Activated CD8-positive, alpha-beta T cell treated with anti-CD3 and anti-CD28 coated beads, Interleukin-2, amount 10 ng/mL, durations not matched to agents 7 days and 5 days (primary cell): Measurements from ENCODE around the gene IPO5. TPM values are rescaled to one million over a fixed set of nuclear protein-coding genes. Genes with fewer than 3 reads are reported as not detected.
"Not testable (repeated sequence)": the region's sequence is repeated elsewhere in the genome, so short reads cannot be mapped to it uniquely, and the experiment has no call there.

Source experiments
- ATAC-seq: fragments of 150-1000 bp; cut with Tn5 transposase; one replicate; pipeline ENCODE4 v1.10.0; 2021; ENCODE audit warnings: moderate library complexity
- CTCF ChIA-PET: fragments of 350-600 bp; sonication (Branson Sonifier 250); formaldehyde crosslinking; loops from one replicate; lab custom pipeline; 2021; ENCODE audit warnings: antibody characterized with exemption; lab: Charles Lee
- POLR2A ChIA-PET: fragments of 350-600 bp; sonication (Branson Sonifier 250); formaldehyde crosslinking; loops from one replicate; lab custom pipeline; 2021; ENCODE audit warnings: antibody characterized with exemption; lab: Charles Lee
- DNase-seq: peaks from one replicate; pipeline ENCODE4 v3.0.0-alpha.2; 2020
- H3K27ac Mint-ChIP-seq: one replicate; pipeline ENCODE4 v1.8.0; 2021; ENCODE audit warnings: mild to moderate bottlenecking, mixed read lengths
- H3K27me3 Mint-ChIP-seq: one replicate; pipeline ENCODE4 v1.8.0; 2021; ENCODE audit warnings: low read depth, mixed read lengths
- H3K36me3 Mint-ChIP-seq: one replicate; pipeline ENCODE4 v1.8.0; 2021; ENCODE audit warnings: low read depth, mixed read lengths
- H3K4me1 Mint-ChIP-seq: one replicate; pipeline ENCODE4 v1.8.0; 2021; ENCODE audit warnings: low read depth, mixed read lengths
- H3K4me3 Mint-ChIP-seq: one replicate; pipeline ENCODE4 v1.8.0; 2021; ENCODE audit warnings: mild to moderate bottlenecking, mixed read lengths
- H3K9me3 Mint-ChIP-seq: one replicate; pipeline ENCODE4 v1.8.0; 2022; ENCODE audit warnings: mixed read lengths; ENCODE audit not compliant: insufficient read depth
- total RNA-seq, 2 experiments: library from RNA; stranded (reverse); gene quantifications; one replicate each; pipeline ENCODE4 v1.2.3, GENCODE V29; 2021

Gene IPO5
- total RNA-seq, 2 experiments from 2014 or later: 115 to 119 TPM

- H3K36me3 Mint-ChIP-seq: no peaks in the 10 kb centered on the region
- H3K9me3 Mint-ChIP-seq: no peaks in the 10 kb centered on the region
- H3K27ac Mint-ChIP-seq: no peak overlapping the region
- no peak for ATAC-seq
- POLR2A ChIA-PET: no interaction called here
- DNase-seq: no peak
- H3K27me3 Mint-ChIP-seq: peaks cover 14% of the 10 kb centered on the region
- H3K4me1 Mint-ChIP-seq: no peaks in the 10 kb centered on the region
- H3K4me3 Mint-ChIP-seq: no peak overlapping the region
- CTCF ChIA-PET: no interaction called here
These were observed 18.9 kb upstream of the IPO5 start for GRCh38 chr13:97934590-97934989.

GRCh38 chr13:97935071-97935470 lies 18.4 kb upstream of the IPO5 start:
- H3K4me1 Mint-ChIP-seq: no peaks in the 10 kb centered on the region
- H3K9me3 Mint-ChIP-seq: no peaks in the 10 kb centered on the region
- CTCF ChIA-PET: no interaction called here
- no peak for DNase-seq
- POLR2A ChIA-PET: no interaction called here
- H3K27me3 Mint-ChIP-seq: peaks cover 14% of the 10 kb centered on the region
- ATAC-seq: no peak
- no peak overlapping the region for H3K4me3 Mint-ChIP-seq
- H3K27ac Mint-ChIP-seq: no peak overlapping the region
- no peaks in the 10 kb centered on the region for H3K36me3 Mint-ChIP-seq

- H3K4me1 Mint-ChIP-seq: no peaks in the 10 kb centered on the region
- ChIA-PET CTCF (no interaction called here), POLR2A (no interaction called here)
- no peak overlapping the region for H3K4me3 Mint-ChIP-seq
- H3K27ac Mint-ChIP-seq: no peak overlapping the region
- no peaks in the 10 kb centered on the region for H3K9me3 Mint-ChIP-seq
- H3K27me3 Mint-ChIP-seq: peaks cover 11% of the 10 kb centered on the region
- ATAC-seq (no peak), DNase-seq (no peak)
- H3K36me3 Mint-ChIP-seq: no peaks in the 10 kb centered on the region
These were observed 17.4 kb upstream of the IPO5 start for GRCh38 chr13:97936036-97936435.

- Mint-ChIP-seq H3K9me3 (no peaks in the 10 kb centered on the region), H3K27me3 (peaks cover 11% of the 10 kb centered on the region), H3K27ac (no peak overlapping the region), H3K4me1 (no peaks in the 10 kb centered on the region), H3K4me3 (no peak overlapping the region), H3K36me3 (no peaks in the 10 kb centered on the region)
- ATAC-seq (no peak), DNase-seq (no peak)
- CTCF ChIA-PET: no interaction called here
- POLR2A ChIA-PET: no interaction called here
These were observed 14.6 kb upstream of the IPO5 start for GRCh38 chr13:97938706-97939475.

GRCh38 chr13:97944396-97945029 lies 9.0 kb upstream of the IPO5 start:
- no peak overlapping the region for H3K4me3 Mint-ChIP-seq
- ChIA-PET POLR2A (no interaction called here), CTCF (no interaction called here)
- H3K27ac Mint-ChIP-seq: no peak overlapping the region
- no peak for DNase-seq
- no peaks in the 10 kb centered on the region for H3K36me3 Mint-ChIP-seq
- H3K9me3 Mint-ChIP-seq: no peaks in the 10 kb centered on the region
- ATAC-seq: no peak
- H3K4me1 Mint-ChIP-seq: no peaks in the 10 kb centered on the region
- H3K27me3 Mint-ChIP-seq: no peaks in the 10 kb centered on the region

- DNase-seq (no peak), ATAC-seq (no peak)
- no peak overlapping the region for H3K4me3 Mint-ChIP-seq
- H3K36me3 Mint-ChIP-seq: no peaks in the 10 kb centered on the region
- H3K4me1 Mint-ChIP-seq: no peaks in the 10 kb centered on the region
- ChIA-PET CTCF (no interaction called here), POLR2A (no interaction called here)
- no peak overlapping the region for H3K27ac Mint-ChIP-seq
- H3K27me3 Mint-ChIP-seq: no peaks in the 10 kb centered on the region
- H3K9me3 Mint-ChIP-seq: no peaks in the 10 kb centered on the region
These were observed 8.1 kb upstream of the IPO5 start for GRCh38 chr13:97945342-97945741.

GRCh38 chr13:97945792-97946419 lies 7.6 kb upstream of the IPO5 start:
- no peak for ATAC-seq
- no peak for DNase-seq
- POLR2A ChIA-PET: no interaction called here
- CTCF ChIA-PET: no interaction called here
- Mint-ChIP-seq H3K36me3 (no peaks in the 10 kb centered on the region), H3K27ac (no peak overlapping the region), H3K4me1 (no peaks in the 10 kb centered on the region), H3K27me3 (no peaks in the 10 kb centered on the region), H3K4me3 (no peak overlapping the region), H3K9me3 (no peaks in the 10 kb centered on the region)

GRCh38 chr13:97946951-97947588 lies 6.4 kb upstream of the IPO5 start:
- no peak for DNase-seq
- no peak overlapping the region for H3K4me3 Mint-ChIP-seq
- H3K4me1 Mint-ChIP-seq: no peaks in the 10 kb centered on the region
- CTCF ChIA-PET: no interaction called here
- ATAC-seq: no peak
- H3K36me3 Mint-ChIP-seq: no peaks in the 10 kb centered on the region
- no peak overlapping the region for H3K27ac Mint-ChIP-seq
- POLR2A ChIA-PET: no interaction called here
- H3K27me3 Mint-ChIP-seq: no peaks in the 10 kb centered on the region
- H3K9me3 Mint-ChIP-seq: no peaks in the 10 kb centered on the region

GRCh38 chr13:97948041-97948440 lies 5.4 kb upstream of the IPO5 start:
- H3K4me1 Mint-ChIP-seq: no peaks in the 10 kb centered on the region
- ATAC-seq (no peak), DNase-seq (no peak)
- no peaks in the 10 kb centered on the region for H3K9me3 Mint-ChIP-seq
- ChIA-PET POLR2A (no interaction called here), CTCF (no interaction called here)
- no peak overlapping the region for H3K4me3 Mint-ChIP-seq
- H3K27ac Mint-ChIP-seq: no peak overlapping the region
- H3K27me3 Mint-ChIP-seq: no peaks in the 10 kb centered on the region
- H3K36me3 Mint-ChIP-seq: no peaks in the 10 kb centered on the region

- H3K9me3 Mint-ChIP-seq, H3K27ac Mint-ChIP-seq, ATAC-seq, H3K36me3 Mint-ChIP-seq, CTCF ChIA-PET, DNase-seq, H3K27me3 Mint-ChIP-seq, H3K4me3 Mint-ChIP-seq, H3K4me1 Mint-ChIP-seq, POLR2A ChIA-PET: not testable (repeated sequence)
These were observed 4.2 kb upstream of the IPO5 start for GRCh38 chr13:97949316-97949715.

- H3K36me3 Mint-ChIP-seq: no peaks in the 10 kb centered on the region
- H3K9me3 Mint-ChIP-seq: no peaks in the 10 kb centered on the region
- no peaks in the 10 kb centered on the region for H3K27me3 Mint-ChIP-seq
- DNase-seq: no peak
- ATAC-seq: no peak
- ChIA-PET POLR2A (no interaction called here), CTCF (no interaction called here)
- no peak overlapping the region for H3K27ac Mint-ChIP-seq
- H3K4me3 Mint-ChIP-seq: no peak overlapping the region
- H3K4me1 Mint-ChIP-seq: no peaks in the 10 kb centered on the region
These were observed 2.1 kb upstream of the IPO5 start for GRCh38 chr13:97951376-97951775.

GRCh38 chr13:97952831-97953230 lies 644 bp upstream of the IPO5 start:
- H3K36me3 Mint-ChIP-seq, ATAC-seq, DNase-seq, H3K27me3 Mint-ChIP-seq, H3K27ac Mint-ChIP-seq, CTCF ChIA-PET, H3K9me3 Mint-ChIP-seq, POLR2A ChIA-PET, H3K4me1 Mint-ChIP-seq, H3K4me3 Mint-ChIP-seq: not testable (repeated sequence)
